SK-N-SH (cell line): ENCODE measurements around the gene B3GALT5.

Experiments used
- EP300 ChIP-seq, 2 experiments: IDR thresholded peaks; 2 replicates each; pipeline versions ENCODE4 v1.4.0 to v1.6.1; 2012; ENCODE audit warnings: borderline replicate concordance in 1 of 2, low read depth in 1 of 2, low read length in 1 of 2
- FOXJ3 ChIP-seq: sonication (generic); formaldehyde crosslinking; IDR thresholded peaks from 2 replicates; pipeline ENCODE4 v1.5.1; 2020; ENCODE audit warnings: mild to moderate bottlenecking, missing genetic modification reagents
- GABPA ChIP-seq: IDR thresholded peaks from 2 replicates; pipeline ENCODE4 v1.4.0; 2012; ENCODE audit warnings: low read depth, mild to moderate bottlenecking
- MAX ChIP-seq: IDR thresholded peaks from 2 replicates; pipeline ENCODE4 v1.4.0; 2012; ENCODE audit warnings: low read depth
- NRF1 ChIP-seq: IDR thresholded peaks from 2 replicates; pipeline ENCODE4 v1.6.1; 2012; ENCODE audit warnings: low read depth, mild to moderate bottlenecking, low read length
- REST ChIP-seq: IDR thresholded peaks from 2 replicates; pipeline ENCODE4 v1.6.1; 2012; ENCODE audit warnings: mild to moderate bottlenecking, low read depth, low read length, moderate library complexity
- RFX5 ChIP-seq: IDR thresholded peaks from 2 replicates; pipeline ENCODE4 v1.6.1; 2012; ENCODE audit warnings: mild to moderate bottlenecking, improper control_type of control experiment, low read length
- TF ChIP-seq, protein P1 (sequence below): fragments of 200-600 bp; sonication (generic); IDR thresholded peaks from 2 replicates; pipeline ENCODE4 v1.6.1; 2017; ENCODE audit warnings: antibody characterized with exemption, mild to moderate bottlenecking, moderate library complexity
- TF ChIP-seq, protein P2 (sequence below): IDR thresholded peaks from 2 replicates; pipeline ENCODE4; 2012

GRCh38 chr21:39715804-39716397 lies 103.2 kb downstream of the B3GALT5 start:
- TF ChIP-seq, protein P1, sequence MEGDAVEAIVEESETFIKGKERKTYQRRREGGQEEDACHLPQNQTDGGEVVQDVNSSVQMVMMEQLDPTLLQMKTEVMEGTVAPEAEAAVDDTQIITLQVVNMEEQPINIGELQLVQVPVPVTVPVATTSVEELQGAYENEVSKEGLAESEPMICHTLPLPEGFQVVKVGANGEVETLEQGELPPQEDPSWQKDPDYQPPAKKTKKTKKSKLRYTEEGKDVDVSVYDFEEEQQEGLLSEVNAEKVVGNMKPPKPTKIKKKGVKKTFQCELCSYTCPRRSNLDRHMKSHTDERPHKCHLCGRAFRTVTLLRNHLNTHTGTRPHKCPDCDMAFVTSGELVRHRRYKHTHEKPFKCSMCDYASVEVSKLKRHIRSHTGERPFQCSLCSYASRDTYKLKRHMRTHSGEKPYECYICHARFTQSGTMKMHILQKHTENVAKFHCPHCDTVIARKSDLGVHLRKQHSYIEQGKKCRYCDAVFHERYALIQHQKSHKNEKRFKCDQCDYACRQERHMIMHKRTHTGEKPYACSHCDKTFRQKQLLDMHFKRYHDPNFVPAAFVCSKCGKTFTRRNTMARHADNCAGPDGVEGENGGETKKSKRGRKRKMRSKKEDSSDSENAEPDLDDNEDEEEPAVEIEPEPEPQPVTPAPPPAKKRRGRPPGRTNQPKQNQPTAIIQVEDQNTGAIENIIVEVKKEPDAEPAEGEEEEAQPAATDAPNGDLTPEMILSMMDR = peak; percentile 76
- TF ChIP-seq FOXJ3 = no peak
- TF ChIP-seq EP300 (IDR thresholded peaks at IDR 0.05; ENCODE audit: borderline replicate concordance in 1 of 2, low read depth in 1 of 2, low read length in 1 of 2) = no peak
- TF ChIP-seq REST = no peak
- TF ChIP-seq, protein P2, sequence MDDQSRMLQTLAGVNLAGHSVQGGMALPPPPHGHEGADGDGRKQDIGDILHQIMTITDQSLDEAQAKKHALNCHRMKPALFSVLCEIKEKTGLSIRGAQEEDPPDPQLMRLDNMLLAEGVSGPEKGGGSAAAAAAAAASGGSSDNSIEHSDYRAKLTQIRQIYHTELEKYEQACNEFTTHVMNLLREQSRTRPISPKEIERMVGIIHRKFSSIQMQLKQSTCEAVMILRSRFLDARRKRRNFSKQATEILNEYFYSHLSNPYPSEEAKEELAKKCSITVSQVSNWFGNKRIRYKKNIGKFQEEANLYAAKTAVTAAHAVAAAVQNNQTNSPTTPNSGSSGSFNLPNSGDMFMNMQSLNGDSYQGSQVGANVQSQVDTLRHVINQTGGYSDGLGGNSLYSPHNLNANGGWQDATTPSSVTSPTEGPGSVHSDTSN = no peak
- TF ChIP-seq GABPA = no peak
- no peak for TF ChIP-seq RFX5
- no peak for TF ChIP-seq MAX
- TF ChIP-seq NRF1 = no peak
